Cardiac fibroblast (primary cell): ENCODE measurements around the gene PLXNA4.
A peak's percentile ranks its signal among the peaks of the same experiment; 100 is the strongest.

Experiments
- DNase-seq, 2 donors: peaks; one replicate each; pipeline versions ENCODE4 v3.0.0 to v3.0.0-alpha.2; 2010; ENCODE audit warnings: low read depth in 2 of 2
- H3K4me3 ChIP-seq, 2 donors: replicated peaks in 1 of 2; 1 replicate in 1 of 2; 2 replicates in 1 of 2; pipeline ENCODE4 v1.5.1; 2011; ENCODE audit warnings: low read depth in 2 of 2, low read length in 2 of 2, mild to moderate bottlenecking in 2 of 2, moderate library complexity in 1 of 2
- TF ChIP-seq, protein P1 (sequence below): IDR thresholded peaks from one replicate; pipeline ENCODE4 v1.5.1; 2011; ENCODE audit warnings: low read depth, mild to moderate bottlenecking, low read length, inconsistent platforms

The PLXNA4 gene

GRCh38 chr7:132309102-132309805 lies 267.0 kb downstream of the PLXNA4 start:
- DNase-seq, result no peak
- TF ChIP-seq, protein P1, sequence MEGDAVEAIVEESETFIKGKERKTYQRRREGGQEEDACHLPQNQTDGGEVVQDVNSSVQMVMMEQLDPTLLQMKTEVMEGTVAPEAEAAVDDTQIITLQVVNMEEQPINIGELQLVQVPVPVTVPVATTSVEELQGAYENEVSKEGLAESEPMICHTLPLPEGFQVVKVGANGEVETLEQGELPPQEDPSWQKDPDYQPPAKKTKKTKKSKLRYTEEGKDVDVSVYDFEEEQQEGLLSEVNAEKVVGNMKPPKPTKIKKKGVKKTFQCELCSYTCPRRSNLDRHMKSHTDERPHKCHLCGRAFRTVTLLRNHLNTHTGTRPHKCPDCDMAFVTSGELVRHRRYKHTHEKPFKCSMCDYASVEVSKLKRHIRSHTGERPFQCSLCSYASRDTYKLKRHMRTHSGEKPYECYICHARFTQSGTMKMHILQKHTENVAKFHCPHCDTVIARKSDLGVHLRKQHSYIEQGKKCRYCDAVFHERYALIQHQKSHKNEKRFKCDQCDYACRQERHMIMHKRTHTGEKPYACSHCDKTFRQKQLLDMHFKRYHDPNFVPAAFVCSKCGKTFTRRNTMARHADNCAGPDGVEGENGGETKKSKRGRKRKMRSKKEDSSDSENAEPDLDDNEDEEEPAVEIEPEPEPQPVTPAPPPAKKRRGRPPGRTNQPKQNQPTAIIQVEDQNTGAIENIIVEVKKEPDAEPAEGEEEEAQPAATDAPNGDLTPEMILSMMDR, result no peak

DNA sequence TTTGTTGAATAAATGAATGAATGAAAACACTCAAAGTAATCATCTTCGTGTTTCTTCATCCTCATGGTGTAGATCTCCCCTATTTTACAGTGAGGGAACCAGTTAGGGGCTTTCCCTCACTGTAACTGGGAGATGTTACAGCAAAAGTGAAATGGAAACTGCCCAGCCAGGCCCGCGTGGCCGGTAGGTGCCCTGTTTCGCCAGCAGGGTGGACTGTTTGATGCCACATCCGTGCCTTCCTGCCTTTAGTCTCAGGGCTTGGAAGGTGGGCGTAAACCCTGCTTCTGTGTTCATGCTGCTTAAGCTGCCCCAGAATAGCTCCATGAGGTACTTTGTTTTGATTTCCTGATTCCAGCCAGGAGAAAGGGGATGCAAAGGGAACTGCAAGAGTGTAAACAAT lies 268.8 kb downstream of the PLXNA4 start:
- TF ChIP-seq, protein P1, result no peak
- no peak overlapping the region for H3K4me3 ChIP-seq
- DNase-seq, result no peak

More at GRCh38 chr7:132309102-132309805, 267.0 kb downstream of the PLXNA4 start:
- H3K4me3 ChIP-seq, result no peak overlapping the region

GRCh38 chr7:132300599-132301277 lies 275.5 kb downstream of the PLXNA4 start:
- TF ChIP-seq, protein P1, result no peak
- no peak overlapping the region for H3K4me3 ChIP-seq
- no peak for DNase-seq

DNA sequence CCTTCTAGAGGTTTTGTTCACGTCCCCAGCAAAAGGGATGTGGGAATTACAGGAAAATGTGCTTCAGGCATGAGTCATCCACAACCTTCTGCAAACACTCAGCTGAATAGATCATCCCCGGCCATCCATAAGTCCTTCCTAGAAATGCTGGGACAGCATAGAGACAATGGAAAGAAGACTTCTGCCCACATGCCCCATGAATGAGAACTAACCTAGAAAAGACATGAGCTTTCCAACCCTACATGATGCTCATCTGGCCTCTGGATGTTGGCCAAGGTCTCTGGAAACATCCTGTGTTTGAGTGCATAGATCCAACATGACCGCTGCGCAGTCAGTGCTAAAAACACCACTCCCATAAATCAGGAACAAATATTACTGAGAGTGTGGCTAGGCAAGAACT lies 277.5 kb downstream of the PLXNA4 start:
- TF ChIP-seq, protein P1, result no peak
- no peak overlapping the region for H3K4me3 ChIP-seq
- peak; percentile 56 to 65 for DNase-seq

DNA sequence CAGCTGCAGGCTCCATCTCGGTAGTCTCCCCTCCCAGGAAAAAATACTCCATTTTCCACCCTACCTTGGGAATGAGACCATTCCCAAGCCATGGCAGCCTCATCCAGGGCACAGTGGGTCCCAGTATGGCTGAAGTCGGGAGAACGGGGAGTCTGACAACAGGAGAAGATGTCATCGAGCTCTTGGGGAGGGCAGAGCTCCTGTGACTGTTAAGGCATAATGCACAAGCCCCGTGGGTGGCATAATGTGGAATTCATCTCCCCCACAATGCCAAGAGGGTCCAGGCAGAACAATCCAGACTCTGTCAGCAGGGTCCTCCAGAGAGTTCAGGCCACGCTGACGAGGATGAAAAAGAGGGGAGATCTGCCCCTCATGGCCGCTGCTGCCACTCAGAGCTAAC lies 279.4 kb downstream of the PLXNA4 start:
- no peak overlapping the region for H3K4me3 ChIP-seq
- DNase-seq, result no peak
- TF ChIP-seq, protein P1, result no peak

- peak in 1 of 2 donors; percentile 12 for DNase-seq
- H3K4me3 ChIP-seq, result no peak overlapping the region
- TF ChIP-seq, protein P1, result no peak
These were observed 281.1 kb downstream of the PLXNA4 start for GRCh38 chr7:132295175-132295574.
